NOMO-1 treated with dmso at 0.1 percent for 144 hours (cell line): Measurements from ENCODE around the gene TDP1.

Source experiments
- DNase-seq: peaks from one replicate; lab custom pipeline; 2025; ENCODE audit not compliant: unreplicated experiment; lab: John Stamatoyannopoulos, UW

The TDP1 gene

DNA sequence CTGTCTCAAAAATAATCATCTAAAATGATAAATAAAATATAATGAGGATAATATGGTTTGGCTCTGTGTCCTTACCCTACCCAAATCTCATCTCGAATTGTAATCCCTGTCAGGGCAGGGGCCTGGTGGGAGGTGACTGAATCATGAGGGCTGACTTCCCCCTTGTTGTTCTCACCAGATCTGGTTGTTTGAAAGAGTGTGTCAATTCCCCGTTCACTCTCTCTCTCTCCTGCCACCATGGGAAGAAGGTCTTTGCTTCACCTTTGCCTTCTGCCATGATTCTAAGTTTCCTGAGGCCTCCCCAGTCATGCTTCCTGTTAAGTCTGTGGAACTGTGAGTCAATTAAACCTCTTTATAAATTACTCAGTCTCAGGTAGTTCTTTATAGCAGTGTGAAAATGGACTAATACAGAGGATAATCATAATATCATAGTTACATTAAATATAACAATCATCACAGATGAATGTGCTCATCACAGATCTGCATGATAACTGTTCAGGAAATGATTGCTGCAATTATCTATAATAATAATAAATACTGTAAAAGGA, 13.8 kb upstream of the TDP1 start:
- DNase-seq, result no peak

GRCh38 chr14:89947344-89947743, 8.4 kb upstream of the TDP1 start:
- no peak for DNase-seq

- no peak for DNase-seq
Observed at GRCh38 chr14:89952576-89952975, 3.2 kb upstream of the TDP1 start.

- DNase-seq, result no peak
Observed at GRCh38 chr14:89953602-89954001, 2.1 kb upstream of the TDP1 start.

- peak; percentile 99 for DNase-seq
Observed at GRCh38 chr14:89954070-89955021, 1.4 kb upstream of the TDP1 start, which contains the start of gene EFCAB11. EFCAB11 (minus strand) TSS chr14:89954730; CDS start chr14:89954660, 70 bp downstream.

GRCh38 chr14:89955022-89955744, 544 bp upstream of the TDP1 start:
- DNase-seq, result no peak

DNA sequence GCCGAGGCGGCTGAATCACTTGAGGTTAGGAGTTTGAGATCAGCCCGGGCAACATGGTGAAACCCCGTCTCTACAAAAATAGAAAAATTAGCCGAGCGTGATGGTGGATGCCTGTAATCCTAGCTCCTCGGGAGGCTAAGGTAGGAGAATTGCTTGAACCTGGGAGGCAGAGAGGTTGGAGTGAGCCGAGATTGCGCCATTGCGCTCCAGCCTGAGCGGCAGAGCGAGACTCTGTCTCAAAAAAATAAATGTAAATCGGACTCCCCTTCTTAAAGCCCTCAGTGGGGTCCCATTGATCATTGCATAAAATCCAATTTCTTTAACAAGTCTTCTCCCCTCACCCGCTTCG, 908 bp downstream of the TDP1 start:
- no peak for DNase-seq

GRCh38 chr14:89957376-89957775, 1.6 kb downstream of the TDP1 start:
- DNase-seq, result no peak

DNA sequence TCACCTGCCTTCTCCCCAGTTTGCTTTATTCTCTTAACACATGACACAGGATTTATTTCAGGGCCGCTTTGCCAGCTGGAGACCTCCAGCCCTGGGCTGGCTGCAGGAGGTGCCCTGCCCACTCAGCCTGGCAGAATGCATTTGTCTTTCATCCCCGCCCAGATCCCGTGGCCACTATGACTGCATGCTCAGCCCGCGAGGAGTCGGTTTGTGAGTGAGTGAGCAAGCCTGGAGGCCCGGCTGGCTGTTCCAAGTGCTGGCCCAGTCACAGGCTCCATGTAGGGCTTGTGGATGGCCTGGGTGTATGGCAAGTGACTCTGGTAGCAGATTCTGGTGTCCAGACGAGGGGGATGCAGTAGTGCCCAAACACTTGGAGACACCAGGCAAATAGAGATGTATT, 2.1 kb downstream of the TDP1 start:
- no peak for DNase-seq

DNA sequence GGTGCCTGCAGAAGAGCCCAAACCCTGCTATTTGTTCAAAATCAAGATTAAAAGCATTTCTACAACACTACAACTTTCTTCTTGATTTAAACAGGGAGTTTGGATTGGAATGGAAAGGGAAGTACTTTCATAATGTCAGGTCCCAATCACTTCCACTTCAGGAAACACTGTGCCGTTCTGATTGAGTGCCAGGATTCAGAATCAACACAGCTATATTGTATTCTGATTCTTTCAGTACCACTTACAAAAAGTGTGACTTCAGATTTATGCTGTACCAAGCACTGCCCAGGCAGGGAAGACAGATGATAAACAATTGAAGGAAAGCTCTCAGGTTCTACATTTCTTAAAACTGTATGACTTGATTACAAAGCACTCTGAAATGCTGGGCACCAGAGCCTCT, 3.2 kb downstream of the TDP1 start:
- no peak for DNase-seq

DNA sequence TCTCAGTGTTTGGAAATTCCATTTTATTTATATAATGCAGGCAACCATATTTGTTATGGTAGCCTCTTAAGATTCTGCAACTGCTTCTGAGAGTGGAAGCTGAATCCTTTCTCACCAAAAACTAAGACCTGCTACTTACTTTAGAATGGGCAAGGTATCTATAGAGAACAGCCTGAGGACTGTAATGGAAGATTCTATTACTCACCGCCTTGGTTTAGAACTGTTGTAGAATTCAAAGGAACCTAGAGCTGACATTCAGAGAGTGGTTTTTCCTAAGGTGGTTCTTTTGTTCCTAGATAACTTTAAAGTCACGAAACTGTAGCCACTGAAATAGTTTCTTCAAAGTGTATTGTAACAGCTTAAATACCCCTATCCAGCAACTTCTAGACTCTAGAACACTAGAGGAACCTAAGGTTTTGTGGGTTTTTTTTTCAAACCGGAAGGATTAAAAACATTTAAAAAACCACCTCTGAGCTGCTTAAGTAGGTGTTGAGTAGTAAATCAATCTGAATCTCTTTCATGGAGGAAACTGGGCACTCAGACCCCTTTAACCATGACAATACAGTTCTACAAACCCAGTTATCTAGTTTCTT, 4.2 kb downstream of the TDP1 start:
- no peak for DNase-seq

- DNase-seq, result no peak
Observed at GRCh38 chr14:89960914-89961313, 5.2 kb downstream of the TDP1 start.

- DNase-seq, result no peak
Observed at GRCh38 chr14:89963288-89963978, 7.7 kb downstream of the TDP1 start.

DNA sequence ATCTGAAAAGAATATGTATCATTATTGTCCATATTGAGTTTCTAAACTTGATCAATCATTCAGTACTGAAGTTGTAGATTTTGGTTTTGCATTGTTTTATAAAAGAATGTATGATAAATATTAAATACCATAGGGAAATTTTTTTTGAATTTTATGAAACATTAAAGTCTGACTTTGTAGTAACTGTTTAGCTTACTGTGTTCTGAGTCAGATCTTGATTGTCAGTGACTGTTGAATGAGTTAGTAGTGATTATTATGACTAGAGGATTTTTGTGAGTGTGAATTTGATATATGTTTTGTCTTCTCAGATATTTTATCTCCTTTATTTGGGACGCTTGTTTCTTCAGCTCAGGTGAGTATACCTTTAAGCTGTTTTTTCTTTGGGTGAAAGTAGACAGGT, 10.1 kb downstream of the TDP1 start:
- DNase-seq, result no peak

GRCh38 chr14:89973234-89973823, 17.6 kb downstream of the TDP1 start:
- DNase-seq, result peak; percentile 22

GRCh38 chr14:89977668-89978067, 21.9 kb downstream of the TDP1 start:
- DNase-seq, result no peak

DNA sequence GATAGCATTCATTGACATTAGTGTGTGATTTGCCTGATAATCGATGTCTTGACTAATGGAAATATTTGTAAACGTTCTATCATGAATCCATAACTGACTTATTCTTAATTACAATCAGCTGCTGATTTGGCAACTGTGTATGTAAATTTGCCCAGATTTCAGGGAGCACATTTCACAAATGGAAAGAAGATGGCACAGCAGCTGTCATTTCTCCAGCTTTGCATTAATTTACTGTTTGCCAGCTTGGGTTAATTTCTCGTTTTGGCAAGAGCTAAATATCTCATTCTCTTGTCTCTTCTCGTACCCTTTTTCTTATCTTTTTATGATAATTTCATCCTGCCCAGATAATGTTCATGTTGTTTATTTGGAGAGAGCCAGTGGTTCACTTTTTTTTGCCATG, 22.9 kb downstream of the TDP1 start:
- DNase-seq, result no peak

DNA sequence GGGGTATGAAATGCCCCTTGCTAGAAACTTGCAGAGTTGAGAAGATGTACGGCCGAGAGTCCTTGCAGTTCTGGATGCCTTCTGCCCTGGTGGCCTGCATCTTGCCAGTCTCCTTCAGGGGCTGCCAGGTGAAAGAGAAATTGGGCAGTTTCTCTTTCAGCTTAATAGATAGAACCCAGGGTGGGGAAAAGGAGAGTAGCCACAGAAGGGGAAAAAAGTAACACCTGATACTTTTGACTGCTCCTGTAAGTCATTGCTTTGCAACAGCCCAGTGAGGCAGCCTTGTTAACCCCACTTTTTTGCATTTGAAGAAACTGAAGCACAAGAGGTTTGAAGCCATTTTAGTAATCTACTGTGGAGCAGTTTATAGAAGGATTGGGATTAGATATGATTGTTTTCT, 27.6 kb downstream of the TDP1 start:
- no peak for DNase-seq

- DNase-seq, result no peak
Observed at GRCh38 chr14:89986462-89987160, 30.9 kb downstream of the TDP1 start.

DNA sequence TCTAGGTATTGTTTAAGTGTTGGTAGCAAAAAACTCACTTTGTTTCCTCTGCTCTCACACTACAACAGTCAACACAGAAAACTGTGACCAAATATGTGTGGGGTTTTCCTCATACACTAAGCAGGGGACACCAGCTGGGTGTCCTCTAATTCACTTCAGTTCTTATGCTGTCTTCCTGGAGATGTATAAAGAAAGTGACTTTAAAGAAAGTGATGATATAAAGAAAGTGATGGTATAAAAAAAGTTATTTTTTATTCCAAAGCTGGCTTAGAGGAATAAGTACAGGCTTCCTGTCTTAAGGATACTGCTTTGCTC, 31.4 kb downstream of the TDP1 start:
- DNase-seq, result no peak
